GM19025 (cell line): ENCODE data around the gene PRF1.

Experiments
- ATAC-seq: cut with Tn5 transposase; IDR thresholded peaks from one replicate; pipeline ENCODE4 v1.9.1; 2021; ENCODE audit warnings: mild to moderate bottlenecking, low read depth, moderate library complexity; ENCODE audit not compliant: unreplicated experiment

PRF1 gene

DNA sequence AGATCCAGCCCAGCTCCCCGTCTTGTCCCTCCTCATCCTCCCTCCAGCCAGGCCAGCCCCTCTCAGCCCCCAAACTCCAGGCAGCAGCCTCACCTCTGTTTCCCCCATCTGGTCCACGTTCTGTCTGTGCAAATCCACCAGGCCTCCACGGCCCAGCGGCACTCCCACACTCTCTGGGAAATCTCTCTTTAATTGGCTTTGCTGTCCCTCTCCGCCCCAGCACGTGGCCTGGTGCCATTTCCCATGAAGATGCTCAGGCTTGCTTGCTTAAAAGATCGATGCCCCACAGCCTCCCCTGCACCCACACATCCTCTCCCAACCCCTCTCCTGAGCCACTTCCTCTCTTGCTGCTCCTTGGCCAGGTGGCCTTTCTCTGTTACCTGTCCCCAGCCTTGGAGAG lies 39.3 kb downstream of the PRF1 start:
- ATAC-seq = no peak

DNA sequence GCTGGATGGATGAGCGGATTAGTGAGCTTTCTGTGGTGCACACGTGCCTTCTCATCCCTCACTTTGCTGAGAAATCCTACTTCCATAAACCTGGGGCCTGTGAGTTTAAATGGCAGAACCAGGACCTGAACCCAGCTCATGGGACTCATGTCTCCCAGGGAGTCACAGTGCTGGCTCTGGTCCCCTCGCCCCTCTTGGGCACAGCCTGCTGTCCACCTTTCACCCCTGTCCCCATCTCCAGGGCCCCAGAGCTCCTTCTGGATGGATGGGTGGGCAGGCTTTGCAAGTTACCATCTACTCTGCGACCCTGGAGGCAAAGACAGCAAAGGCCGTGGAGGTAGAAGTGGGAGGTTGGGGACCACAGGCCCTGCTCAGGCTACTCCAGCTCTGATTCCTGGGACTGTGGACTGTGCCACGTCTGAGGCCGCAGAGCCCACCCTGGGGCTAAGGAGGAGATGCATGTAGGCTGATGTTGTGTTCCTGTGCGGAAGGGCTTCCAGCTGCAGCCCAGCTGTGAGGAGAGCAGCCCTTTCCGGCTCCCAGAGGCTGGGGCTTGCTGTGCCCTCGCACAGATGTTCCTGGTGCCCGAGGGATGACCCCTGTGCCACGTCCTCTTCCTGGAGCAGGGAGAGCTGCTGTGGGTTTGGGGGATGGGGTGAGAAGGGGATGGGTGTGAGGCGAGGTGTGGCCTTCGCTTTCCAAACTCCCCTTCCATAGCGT lies 40.3 kb downstream of the PRF1 start:
- ATAC-seq = no peak

DNA sequence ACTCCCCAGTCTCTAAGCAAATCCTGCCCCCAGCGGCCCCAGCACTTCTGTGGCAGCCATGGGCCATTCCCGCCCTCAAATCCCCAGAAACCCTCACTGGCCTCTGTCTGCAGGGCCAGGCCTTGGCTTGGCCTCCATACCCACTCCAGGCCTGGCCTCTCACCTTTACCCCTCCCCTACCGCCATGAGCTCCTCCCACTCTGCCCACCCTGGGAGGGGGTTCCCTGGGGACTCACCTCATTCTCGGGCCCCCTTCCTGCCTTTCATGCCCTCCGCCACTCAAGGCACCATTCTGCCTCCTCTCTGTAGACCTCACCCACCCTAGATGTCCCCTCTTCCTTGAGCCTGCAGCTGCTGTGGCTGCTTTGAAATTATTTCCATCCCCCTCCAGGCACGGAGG lies 41.0 kb downstream of the PRF1 start:
- no peak for ATAC-seq

DNA sequence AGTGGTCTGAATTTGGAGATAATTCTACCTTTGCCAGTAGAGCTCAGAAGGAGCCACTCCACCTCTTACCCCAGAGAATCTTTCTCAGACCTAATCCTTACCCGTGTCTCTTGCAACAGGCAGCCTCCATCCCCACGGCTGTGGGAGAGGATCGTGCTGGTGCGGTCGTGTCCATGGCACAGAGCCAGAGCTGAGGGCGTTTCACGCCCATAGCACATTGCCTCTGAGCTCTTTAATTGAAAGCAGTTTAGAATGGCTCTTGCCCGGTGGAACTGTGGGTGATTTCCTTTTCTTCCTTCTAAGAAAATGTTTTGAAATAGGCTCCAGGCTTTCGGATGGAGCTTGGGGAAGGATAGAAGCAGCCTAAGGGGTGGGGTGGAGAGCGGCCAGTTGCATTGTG lies 41.5 kb downstream of the PRF1 start:
- no peak for ATAC-seq

DNA sequence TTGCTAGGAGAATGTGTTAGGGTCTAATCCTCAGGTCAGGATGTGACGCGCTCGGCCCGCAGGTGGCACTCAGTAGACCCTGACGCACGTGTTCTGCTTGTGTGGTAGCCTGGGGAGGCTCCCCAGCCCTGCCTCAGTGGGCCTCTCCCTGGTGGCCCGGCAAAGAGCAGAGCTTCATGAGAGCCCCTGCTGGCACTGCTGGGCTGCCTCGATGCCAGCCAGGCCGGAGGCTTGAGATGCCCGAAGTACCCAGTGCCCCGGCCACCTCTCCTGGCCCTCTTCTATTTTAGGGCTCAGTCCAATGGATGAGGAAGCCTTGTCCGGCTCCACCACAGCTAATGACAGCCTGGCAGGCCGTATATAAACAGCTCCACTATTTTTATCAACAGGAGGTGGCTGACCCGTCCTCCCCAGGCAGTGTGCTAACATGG lies 42.0 kb downstream of the PRF1 start:
- ATAC-seq = no peak

DNA sequence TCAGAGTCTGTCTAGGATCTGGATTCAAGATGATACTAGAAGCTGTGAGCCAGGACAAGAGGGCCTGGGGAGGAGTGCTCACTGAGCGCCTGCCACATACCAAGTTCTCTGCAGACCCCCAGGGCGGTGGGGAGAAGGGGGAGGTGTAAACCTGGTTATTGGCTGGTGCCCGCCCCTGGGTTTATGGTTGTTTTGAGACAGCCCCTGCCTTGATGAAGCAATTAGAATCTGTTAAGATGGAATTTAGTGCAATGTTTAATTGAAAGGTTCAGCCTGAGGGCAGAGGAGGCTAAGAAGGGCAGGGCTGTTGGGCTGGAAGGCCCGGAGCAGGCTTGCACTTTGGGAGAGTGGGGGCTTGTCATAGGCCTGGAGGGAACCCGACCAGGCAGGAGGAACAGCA lies 42.7 kb downstream of the PRF1 start:
- ATAC-seq = no peak

DNA sequence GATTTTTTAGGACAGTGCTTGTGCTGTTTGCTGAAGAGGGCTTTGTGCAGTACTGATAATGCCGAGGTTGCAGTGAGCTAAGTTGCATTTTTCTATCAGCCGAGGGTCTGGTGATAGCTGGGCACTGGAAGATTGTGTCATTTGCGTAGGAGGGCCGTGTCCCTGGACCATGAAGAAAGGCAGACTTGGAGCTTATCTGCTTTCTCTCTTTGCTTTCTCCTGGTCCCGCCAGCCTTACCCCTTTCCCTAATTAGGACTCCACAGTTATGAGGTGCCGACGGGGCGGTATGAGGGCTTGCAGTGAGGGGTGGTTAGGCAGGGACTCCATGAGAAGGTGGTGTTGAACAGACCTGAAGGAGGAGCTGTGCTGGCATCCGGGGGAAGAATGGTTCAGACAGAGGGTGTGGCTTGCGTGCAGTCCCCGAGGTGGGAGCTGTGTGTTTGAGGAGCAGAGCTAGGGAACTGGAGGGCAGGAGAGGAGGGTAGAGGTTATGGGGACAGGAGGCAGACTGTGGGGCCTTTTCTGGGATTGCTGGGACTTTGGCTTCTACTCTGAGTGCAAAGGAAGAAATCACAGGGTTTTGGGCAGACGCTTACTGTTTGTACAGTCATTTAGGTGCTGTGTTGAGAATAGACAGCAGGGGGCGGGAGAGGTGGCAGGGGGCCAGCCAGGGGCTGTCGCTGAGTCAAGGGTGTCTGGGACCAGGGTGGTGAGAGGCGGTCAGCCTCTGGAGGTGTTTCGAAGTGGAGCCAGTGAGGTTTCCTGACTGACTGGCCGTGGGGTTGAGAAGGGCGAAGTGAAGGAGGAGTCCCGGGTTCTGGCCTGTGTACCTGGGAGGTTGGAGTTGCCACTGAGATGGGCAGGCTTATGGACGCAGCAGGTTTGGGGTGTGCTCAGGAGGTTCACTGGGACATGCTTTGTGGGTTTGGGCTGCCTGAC lies 43.4 kb downstream of the PRF1 start:
- peak; percentile 72 for ATAC-seq

DNA sequence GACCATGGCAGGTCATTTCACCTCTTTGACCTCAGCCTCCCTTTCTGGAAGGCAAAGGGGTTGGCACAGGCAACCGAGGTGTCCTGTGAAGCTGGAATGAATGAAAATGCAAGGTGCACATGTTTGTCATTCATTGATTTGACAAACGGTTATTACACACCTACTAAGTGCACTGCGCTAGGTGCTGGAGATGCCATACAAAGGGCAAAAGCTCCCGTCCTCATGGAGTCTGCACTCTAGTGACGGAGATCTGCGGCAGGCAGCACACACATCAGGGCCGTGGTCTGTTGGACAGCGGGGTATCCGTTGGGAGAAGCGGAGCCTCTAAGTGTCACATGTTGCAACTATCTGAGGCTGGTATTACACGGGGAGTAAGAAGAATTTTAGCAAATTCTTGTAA lies 44.2 kb downstream of the PRF1 start:
- no peak for ATAC-seq

DNA sequence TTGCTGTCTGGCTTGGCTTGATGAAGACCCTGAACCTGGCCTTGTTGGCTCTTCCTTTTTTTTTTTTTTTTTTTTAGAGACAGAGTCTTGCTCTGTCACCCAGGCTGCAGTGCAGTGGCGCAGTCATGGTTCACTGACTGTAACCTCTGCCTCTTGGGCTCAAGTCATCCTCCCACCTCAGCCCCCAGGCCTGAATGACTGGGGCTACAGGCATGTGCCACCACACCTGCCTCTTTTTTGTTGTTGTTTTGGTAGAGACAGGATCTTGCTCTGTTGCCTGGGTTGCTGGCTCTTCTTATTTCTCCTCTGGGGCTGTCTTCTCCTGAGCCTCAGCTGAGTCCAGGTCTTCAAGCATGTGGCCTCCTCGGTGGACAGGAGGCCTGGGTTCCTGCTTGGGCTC lies 44.7 kb downstream of the PRF1 start:
- no peak for ATAC-seq

DNA sequence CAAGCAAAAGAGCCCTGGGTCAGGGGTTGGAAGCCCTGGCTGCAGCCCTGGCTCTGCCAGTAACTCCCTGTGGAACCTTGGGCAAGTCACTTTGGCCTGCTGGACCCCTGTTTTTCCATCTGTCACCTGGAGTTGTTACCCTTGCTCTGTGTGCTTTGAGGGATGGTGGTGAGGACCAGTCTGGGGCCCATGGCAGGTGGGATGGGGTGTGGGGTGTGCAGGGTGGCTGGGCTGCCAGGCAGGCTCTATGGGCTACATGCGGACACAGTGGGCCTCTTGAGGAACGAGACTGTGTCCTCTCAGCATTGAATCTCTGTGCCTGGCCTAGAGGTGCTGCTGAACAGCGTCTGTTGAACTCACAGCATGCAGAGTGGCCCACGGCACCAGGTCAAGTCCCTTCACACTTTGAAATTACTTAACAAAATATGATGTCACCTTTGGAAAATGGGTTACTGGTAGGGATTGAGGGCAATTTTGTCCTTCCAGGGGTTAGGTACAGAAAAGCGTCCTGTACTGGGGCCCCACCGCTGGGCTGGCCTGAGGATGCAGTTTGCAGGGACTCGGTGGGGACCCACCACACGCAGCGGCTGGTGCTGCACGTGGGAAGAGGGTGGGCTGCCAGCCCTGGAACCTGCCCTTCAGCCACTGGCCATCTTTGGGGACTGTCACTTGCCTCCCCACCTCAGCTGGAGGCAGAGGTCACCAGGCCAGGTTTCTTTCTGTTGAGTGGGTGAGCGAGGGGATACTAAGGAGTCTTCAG lies 45.3 kb downstream of the PRF1 start:
- ATAC-seq = no peak

DNA sequence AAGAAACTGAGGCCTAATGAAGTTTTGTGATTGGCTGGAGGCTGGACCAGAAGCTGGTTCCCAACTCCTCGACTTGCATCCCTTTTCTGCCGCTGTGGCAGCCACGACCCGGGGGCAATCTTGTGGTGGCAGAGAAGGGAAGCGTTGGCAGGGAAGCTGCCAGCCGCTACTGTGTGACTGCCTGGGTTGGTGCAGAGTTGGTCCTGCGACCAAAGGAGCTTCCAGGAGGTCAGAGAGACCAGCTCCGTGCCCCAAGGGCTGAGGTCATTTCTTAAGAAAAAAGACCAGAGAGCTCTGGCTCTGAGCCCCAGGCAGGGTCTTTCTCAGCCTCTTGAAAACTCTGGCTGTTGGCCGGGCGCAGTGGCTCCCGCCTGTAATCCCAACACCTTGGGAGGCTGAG lies 47.2 kb downstream of the PRF1 start:
- ATAC-seq = no peak

DNA sequence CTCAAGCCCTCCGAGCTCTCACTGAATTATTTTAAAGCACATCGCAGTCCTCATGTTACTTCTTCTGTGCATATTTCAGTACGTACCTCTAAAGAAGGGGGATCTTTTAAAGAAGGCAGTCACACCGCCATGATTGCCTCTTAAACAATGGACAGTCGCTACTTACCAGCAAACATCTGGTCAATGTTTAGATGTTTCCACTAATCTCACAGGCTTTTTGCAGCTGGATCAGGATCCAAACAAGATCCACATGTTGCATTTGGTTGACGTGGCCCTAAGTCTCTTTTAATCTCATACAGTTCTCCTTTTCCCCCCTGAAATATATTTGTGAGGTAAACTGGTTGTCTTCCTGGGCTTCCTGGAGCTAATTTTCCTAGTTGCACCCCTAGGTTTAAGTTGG lies 50.0 kb downstream of the PRF1 start:
- no peak for ATAC-seq

DNA sequence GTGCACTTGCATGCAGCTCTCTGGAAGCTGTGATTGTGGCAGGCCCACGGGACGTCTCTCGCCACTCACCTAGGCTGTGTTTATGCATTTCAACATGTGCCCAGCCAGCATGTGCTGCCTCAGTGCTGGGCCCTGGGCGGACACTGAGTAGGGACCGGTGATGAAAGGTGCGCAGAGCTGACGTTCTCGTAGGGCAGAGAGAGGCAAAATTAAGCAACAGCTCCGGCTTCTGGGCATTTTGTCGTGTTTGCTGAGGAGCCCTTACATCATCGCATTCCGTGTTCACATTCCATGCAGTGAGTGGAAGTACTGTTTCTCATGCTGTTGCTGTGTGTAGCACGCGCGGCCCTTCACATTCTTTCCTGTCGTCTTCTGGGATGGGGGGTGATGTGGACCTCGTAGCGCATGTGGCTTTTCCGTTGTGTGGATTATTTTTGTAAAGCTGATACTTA lies 50.5 kb downstream of the PRF1 start:
- ATAC-seq = no peak

DNA sequence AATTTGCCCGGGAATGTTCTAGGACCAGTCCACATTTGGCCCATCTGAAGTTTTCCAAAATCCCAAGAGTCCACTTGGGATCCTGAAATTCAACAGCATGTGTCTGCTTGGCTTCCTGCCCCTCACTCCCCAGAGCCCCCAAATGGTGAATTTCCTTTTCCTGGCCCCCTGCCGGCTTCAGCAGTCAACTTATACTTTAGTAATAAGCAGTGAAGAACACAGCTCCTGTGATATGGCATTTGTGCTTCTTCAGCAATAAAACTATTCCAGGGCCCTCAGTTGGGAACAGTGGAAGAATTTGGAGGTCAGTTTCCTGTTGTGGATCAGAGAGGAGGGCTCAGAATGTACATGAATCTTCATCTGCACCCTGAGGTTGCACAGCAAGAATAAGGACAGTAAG lies 51.1 kb downstream of the PRF1 start:
- ATAC-seq = no peak

DNA sequence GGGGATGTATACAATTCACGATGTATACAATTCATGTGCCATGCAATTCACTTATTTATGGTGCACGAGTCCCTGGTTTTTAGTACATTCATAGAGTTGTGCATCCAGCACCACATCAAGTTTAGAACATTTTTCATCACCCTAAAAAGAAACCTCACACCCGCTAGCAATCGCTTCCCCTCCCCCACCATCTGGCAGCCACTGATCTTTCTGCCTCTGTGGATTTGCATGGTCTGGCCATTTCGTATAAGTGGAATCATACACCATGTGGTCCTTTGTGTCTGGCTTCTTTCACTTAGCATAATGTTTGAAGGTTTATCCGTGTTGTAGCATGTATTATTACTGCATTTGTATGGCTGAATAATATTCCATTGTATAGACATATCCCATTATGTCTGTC lies 52.1 kb downstream of the PRF1 start:
- ATAC-seq = no peak

DNA sequence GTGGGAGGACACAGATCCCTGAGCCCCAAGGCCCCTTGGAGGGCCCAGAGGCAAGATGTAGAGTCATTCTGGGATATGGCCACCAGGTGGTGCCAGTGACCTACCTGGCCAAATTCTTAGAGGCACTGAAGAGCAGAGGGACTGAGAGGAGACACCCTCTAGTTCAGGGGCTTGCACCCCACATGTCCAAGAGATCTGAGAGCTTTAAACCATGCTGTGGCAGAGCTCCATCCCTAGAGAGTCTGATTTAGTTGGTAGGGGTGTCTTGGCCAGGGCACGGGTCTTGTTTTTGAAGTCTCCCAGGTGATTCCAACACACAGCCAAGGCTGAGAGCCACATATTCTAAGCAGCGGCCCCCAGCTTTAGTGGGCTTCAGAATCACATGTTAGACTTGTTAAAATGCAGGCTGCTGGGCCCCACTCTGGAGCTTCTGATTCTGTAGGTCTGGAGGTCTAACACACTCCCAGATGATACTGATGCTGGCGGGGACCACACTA lies 52.5 kb downstream of the PRF1 start:
- no peak for ATAC-seq

DNA sequence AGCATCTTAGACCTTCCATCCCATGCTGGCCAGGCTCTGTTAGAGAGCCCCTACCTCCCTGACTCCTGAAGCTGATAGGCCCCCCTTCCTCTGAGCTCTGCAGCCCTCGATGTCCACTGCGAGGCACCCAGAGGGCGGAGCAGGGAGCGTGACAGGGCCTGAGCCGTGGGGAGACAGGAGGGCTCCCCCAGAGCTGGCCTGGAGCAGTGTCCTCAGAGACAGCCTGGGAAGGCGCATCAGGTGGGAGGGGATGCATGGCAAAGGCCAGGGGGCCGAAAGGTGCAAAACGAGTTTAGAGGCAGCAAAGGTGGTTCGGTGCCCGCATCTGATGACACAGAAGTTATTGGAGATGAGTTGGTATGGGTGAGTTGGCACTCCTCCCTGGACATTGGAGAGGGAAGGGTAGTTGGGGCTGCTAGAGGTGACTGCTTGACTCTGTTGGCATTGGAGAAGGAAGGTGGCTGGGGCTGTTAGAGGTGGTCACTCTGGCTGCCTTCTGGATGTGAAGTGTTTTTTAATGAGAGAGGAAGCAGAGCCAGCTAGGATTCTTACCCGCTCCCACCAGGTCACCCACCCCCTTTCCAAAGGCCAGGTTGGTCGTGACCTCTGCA lies 53.1 kb downstream of the PRF1 start:
- no peak for ATAC-seq
